Activated CD8-positive, alpha-beta T cell treated with anti-CD3 and anti-CD28 coated beads for 36 hours (primary cell): Measurements from ENCODE around the gene C4orf33. TPM values are rescaled to one million over a fixed set of nuclear protein-coding genes. Genes with fewer than 3 reads are reported as not detected.

Experiments used
- ATAC-seq: fragments of 200-7000 bp; cut with Tn5 transposase; one replicate; pipeline ENCODE4 v1.10.0; 2021; ENCODE audit warnings: mild to moderate bottlenecking, moderate library complexity
- CTCF ChIA-PET: fragments of 350-600 bp; sonication (Branson Sonifier 250); formaldehyde crosslinking; loops from one replicate; lab custom pipeline; 2021; ENCODE audit warnings: antibody characterized with exemption; lab: Charles Lee
- POLR2A ChIA-PET: fragments of 350-600 bp; sonication (Branson Sonifier 250); formaldehyde crosslinking; loops from one replicate; lab custom pipeline; 2021; ENCODE audit warnings: antibody characterized with exemption; lab: Charles Lee
- DNase-seq: peaks from one replicate; pipeline ENCODE4 v3.0.0-alpha.2; 2020
- H3K27ac Mint-ChIP-seq: one replicate; pipeline ENCODE4 v1.8.0; 2021; ENCODE audit warnings: mild to moderate bottlenecking, mixed read lengths
- H3K27me3 Mint-ChIP-seq: one replicate; pipeline ENCODE4 v1.8.0; 2021; ENCODE audit warnings: mixed read lengths
- H3K36me3 Mint-ChIP-seq: one replicate; pipeline ENCODE4 v1.8.0; 2021; ENCODE audit warnings: low read depth, mixed read lengths
- H3K4me1 Mint-ChIP-seq: one replicate; pipeline ENCODE4 v1.8.0; 2021; ENCODE audit warnings: low read depth, mixed read lengths
- H3K4me3 Mint-ChIP-seq: one replicate; pipeline ENCODE4 v1.8.0; 2021; ENCODE audit warnings: mild to moderate bottlenecking, moderate library complexity, mixed read lengths
- H3K9me3 Mint-ChIP-seq: one replicate; pipeline ENCODE4 v1.8.0; 2021; ENCODE audit warnings: mixed read lengths
- CTCF ChIP-seq: fragments of 200-600 bp; IDR thresholded peaks from one replicate; pipeline ENCODE4 v1.8.0; 2022; ENCODE audit warnings: antibody characterized with exemption, mild to moderate bottlenecking
- intact Hi-C: fragments of 100-400 bp; cut with micrococcal nuclease; formaldehyde crosslinking; loops from one replicate; pipeline ENCODE4 v1.10.0; 2022
- total RNA-seq, 2 experiments: library from RNA; stranded (reverse); gene quantifications; one replicate each; pipeline ENCODE4 v1.2.3, GENCODE V29; 2021

The C4orf33 gene
- total RNA-seq, 2 experiments from 2014 or later = 15.0 to 15.6 TPM

DNA sequence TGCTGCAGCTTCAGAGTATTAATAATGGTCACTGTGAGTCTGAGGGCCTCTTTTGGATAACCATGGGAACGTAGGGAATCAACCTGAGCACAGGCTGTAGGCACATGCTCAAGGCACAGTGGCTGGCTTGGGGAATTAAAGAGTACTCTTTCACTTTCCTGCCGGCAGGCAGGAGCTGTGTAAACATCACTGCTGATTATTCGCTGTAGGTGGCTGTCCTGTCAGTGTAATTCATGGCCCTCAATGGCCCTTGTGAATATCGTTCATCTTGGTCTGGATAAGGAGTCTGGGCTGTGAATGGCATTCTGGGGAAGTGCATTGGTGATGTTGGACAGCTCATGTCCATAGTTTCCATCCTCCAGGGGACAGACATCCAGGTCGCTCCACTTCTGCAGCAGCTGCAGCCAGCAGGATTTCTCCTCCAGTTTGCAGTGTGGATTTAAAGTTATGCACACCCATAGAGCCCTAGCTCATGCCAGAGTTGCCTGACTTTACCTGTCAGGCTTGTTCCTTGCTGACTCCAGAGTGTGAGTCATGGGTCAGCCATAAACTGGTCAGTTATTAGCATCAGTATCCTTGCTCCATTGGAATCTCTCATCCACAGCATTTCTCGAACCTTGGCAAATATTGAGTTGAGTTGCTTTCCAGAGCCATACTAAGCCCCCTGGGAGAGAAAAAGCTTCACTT is 43.0 kb downstream of the C4orf33 start:
- no peak for DNase-seq
- H3K4me1 Mint-ChIP-seq = no peaks in the 10 kb centered on the region
- ATAC-seq = no peak
- no peak overlapping the region for H3K27ac Mint-ChIP-seq
- H3K36me3 Mint-ChIP-seq = no peaks in the 10 kb centered on the region
- no peaks in the 10 kb centered on the region for H3K27me3 Mint-ChIP-seq
- POLR2A ChIA-PET = no interaction called here
- no peak overlapping the region for H3K4me3 Mint-ChIP-seq
- no peak for TF ChIP-seq CTCF
- H3K9me3 Mint-ChIP-seq = no peaks in the 10 kb centered on the region
- CTCF ChIA-PET = no interaction called here
- intact Hi-C loops = no loop called here

DNA sequence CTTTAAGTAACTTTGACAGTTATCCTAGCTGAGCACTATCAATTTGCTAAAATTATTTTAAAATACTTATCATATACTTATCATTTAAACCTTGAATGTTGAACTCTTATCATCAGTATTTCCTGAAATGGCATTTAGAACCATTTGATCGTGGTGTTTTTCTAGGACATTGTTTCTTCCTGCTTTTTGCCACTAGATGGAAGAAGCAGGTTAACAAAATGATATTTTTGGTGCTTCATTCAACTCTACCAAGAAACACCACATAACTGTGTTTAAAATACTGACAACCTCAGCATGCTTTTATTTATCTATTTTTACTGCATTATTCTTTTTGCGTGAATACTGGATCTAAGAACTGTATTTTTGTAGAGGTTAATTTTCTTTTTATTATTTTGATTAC is 44.6 kb downstream of the C4orf33 start:
- no peaks in the 10 kb centered on the region for H3K9me3 Mint-ChIP-seq
- H3K36me3 Mint-ChIP-seq = no peaks in the 10 kb centered on the region
- peaks cover 4% of the 10 kb centered on the region for H3K27me3 Mint-ChIP-seq
- H3K4me3 Mint-ChIP-seq = no peak overlapping the region
- ChIA-PET POLR2A (no interaction called here), CTCF (no interaction called here)
- no peak for TF ChIP-seq CTCF
- no peak overlapping the region for H3K27ac Mint-ChIP-seq
- DNase-seq = no peak
- no peaks in the 10 kb centered on the region for H3K4me1 Mint-ChIP-seq
- intact Hi-C loops = no loop called here
- no peak for ATAC-seq

DNA sequence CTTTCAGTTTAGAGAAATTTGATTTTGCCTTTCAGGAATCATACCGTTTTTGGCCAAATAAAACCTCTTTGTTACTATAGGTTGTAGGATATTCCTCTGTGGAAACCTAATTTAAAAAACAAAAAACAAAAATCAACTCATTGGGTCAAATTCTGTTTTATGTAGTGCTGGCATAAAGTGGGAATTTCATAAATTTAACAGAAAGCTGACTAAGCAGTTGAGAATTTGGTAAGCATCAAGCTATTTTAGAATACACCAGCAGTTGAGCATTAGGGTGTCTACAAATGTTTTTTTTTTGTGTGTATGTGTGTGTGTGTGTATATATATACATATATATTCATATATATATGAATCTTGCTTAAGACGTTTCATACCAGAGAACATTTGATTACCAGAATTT is 47.4 kb downstream of the C4orf33 start:
- no peaks in the 10 kb centered on the region for H3K9me3 Mint-ChIP-seq
- POLR2A ChIA-PET = no interaction called here
- no peak for ATAC-seq
- H3K36me3 Mint-ChIP-seq = no peaks in the 10 kb centered on the region
- H3K27ac Mint-ChIP-seq = no peak overlapping the region
- CTCF ChIA-PET = no interaction called here
- no peak for DNase-seq
- H3K4me1 Mint-ChIP-seq = no peaks in the 10 kb centered on the region
- H3K4me3 Mint-ChIP-seq = no peak overlapping the region
- peaks cover 8% of the 10 kb centered on the region for H3K27me3 Mint-ChIP-seq
- intact Hi-C loops = no loop called here
- TF ChIP-seq CTCF = no peak

DNA sequence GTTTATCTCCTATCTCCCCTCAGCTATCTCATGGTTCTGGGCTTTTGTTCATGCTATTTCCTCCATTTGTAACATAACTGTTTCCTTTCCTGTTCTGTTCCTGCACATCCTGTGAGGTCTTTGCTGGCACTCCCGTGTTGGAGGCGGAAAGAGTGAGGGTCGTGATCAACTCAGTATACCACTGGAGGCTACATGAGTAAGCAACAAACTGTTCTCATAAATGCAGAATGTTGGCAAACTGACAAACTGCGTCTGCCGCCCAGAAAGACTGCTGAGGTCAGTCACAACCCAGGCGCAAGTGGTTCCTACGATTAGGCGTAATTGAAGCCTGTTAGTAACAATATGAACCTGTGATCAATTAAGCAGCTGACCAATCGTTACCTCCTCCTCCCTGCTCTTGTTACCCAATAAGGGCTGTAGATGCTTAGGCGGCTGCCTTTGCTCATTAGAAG is 48.8 kb downstream of the C4orf33 start:
- Mint-ChIP-seq H3K4me3 (no peak overlapping the region), H3K9me3 (no peaks in the 10 kb centered on the region), H3K4me1 (no peaks in the 10 kb centered on the region), H3K27me3 (peaks cover 14% of the 10 kb centered on the region), H3K27ac (no peak overlapping the region), H3K36me3 (no peaks in the 10 kb centered on the region)
- ATAC-seq (no peak), DNase-seq (no peak)
- ChIA-PET CTCF (no interaction called here), POLR2A (no interaction called here)
- intact Hi-C loops = no loop called here
- TF ChIP-seq CTCF = no peak

- TF ChIP-seq CTCF = no peak
- H3K27me3 Mint-ChIP-seq = peaks cover 15% of the 10 kb centered on the region
- H3K9me3 Mint-ChIP-seq = no peaks in the 10 kb centered on the region
- DNase-seq (no peak), ATAC-seq (no peak)
- no peak overlapping the region for H3K27ac Mint-ChIP-seq
- CTCF ChIA-PET = no interaction called here
- H3K4me3 Mint-ChIP-seq = no peak overlapping the region
- H3K4me1 Mint-ChIP-seq = no peaks in the 10 kb centered on the region
- POLR2A ChIA-PET = no interaction called here
- no peaks in the 10 kb centered on the region for H3K36me3 Mint-ChIP-seq
- intact Hi-C loops = no loop called here
Measured at GRCh38 chr4:129145222-129145730, 49.3 kb downstream of the C4orf33 start.
